ENCODE measurements around the gene MCAM. TPM values are rescaled to one million over a fixed set of nuclear protein-coding genes. Genes with fewer than 3 reads are reported as not detected.

MCAM gene
- total RNA-seq, 2 donors from 2014 or later: 25.6 to 54.0 TPM

DNA sequence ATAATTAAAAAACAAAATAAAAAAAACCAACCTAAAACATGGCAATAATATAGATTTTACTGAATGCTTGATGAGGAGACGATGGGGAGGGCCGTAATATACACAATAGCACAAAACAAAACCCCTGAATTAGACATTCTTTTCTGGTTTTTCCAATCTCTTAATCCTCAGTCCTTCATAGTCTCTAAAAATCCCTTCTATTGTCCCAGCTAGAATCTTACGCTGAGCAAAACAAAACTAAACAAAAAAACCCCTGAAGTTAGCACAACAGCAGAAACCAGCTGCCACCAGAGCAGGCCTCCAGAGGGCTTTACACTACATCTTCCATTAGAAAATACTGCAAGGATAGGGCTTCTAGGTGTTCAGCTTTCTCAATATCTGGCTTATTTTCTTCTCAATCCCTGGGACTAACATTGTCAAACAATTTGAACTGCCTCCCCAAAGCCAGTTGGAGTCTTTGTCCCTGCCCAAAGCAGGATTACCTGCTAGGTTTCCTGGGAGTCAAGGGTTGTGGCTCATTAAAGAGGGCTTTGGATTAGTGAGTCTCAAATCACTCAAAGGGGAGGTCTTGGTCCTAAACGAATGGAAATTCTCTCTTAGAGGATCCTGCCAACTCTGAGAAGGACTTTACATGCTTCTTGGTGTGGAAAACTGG lies 15.3 kb upstream of the MCAM start:
- H3K4me3 Mint-ChIP-seq: peak overlapping the region; percentile 80
- ATAC-seq (no peak), DNase-seq (no peak)
- H3K27ac Mint-ChIP-seq: peak overlapping the region; percentile 80
- peaks cover 16% of the 10 kb centered on the region for H3K27me3 Mint-ChIP-seq
- H3K36me3 Mint-ChIP-seq (ENCODE audit: low read depth): peaks cover 5% of the 10 kb centered on the region
- no peaks in the 10 kb centered on the region for H3K9me3 ChIP-seq (ENCODE audit: control insufficient read depth, low read length, poor library complexity, severe bottlenecking)
- H3K4me1 Mint-ChIP-seq: peaks cover 20% of the 10 kb centered on the region

DNA sequence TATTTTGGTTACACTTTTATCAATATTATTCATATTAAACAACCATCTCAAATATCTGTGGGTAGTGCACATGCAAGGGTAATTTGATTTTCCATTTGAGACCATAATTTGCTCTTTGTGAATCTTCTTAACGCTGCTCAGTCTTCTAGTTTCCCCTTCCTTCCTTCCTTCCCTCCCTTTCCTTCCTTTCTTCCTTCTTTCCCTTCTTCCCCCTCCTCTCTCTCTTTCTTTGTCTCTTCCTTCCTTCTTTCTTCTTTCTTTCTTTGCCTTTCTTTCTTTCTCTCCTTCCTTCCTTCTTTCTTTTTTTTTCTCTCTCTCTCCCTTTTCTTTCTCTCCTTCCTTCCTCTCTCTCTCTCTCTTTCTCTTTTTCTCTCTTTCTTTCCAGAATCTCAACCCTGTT lies 13.3 kb upstream of the MCAM start:
- Mint-ChIP-seq H3K4me3 (no peak overlapping the region), H3K27ac (peak overlapping the region; percentile 32), H3K4me1 (peaks cover 13% of the 10 kb centered on the region), H3K27me3 (peaks cover 16% of the 10 kb centered on the region), H3K36me3 (ENCODE audit: low read depth) (peaks cover 2% of the 10 kb centered on the region)
- H3K9me3 ChIP-seq (ENCODE audit: control insufficient read depth, low read length, poor library complexity, severe bottlenecking): no peaks in the 10 kb centered on the region
- ATAC-seq: no peak
- DNase-seq: no peak

DNA sequence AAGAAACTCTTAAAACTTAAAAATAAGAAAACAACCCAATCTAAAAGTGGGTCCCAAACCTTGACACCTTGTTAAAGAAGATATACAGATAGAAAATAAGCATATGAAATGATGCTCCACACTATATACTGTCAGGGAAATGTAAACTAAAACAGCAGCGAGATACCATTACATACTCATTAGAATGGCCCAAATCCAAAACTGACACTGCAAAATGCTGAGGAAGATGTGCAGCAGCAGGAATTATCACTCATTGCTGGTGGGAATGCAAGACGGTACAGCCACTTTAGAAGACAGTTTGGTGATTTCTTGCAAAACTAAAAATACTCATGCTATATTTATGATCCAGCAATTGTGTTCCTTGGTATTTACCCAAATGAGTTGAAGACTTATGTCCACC lies 12.4 kb upstream of the MCAM start:
- no peaks in the 10 kb centered on the region for H3K9me3 ChIP-seq (ENCODE audit: control insufficient read depth, low read length, poor library complexity, severe bottlenecking)
- H3K4me3 Mint-ChIP-seq: no peak overlapping the region
- peaks cover 9% of the 10 kb centered on the region for H3K4me1 Mint-ChIP-seq
- H3K27ac Mint-ChIP-seq: no peak overlapping the region
- H3K27me3 Mint-ChIP-seq: peaks cover 16% of the 10 kb centered on the region
- ATAC-seq (no peak), DNase-seq (no peak)
- H3K36me3 Mint-ChIP-seq (ENCODE audit: low read depth): peaks cover 2% of the 10 kb centered on the region

GRCh38 chr11:119324189-119324588 lies 7.3 kb upstream of the MCAM start:
- H3K9me3 ChIP-seq (ENCODE audit: control insufficient read depth, low read length, poor library complexity, severe bottlenecking): no peaks in the 10 kb centered on the region
- H3K4me3 Mint-ChIP-seq: no peak overlapping the region
- H3K27ac Mint-ChIP-seq: no peak overlapping the region
- ATAC-seq (no peak), DNase-seq (no peak)
- peaks cover 3% of the 10 kb centered on the region for H3K36me3 Mint-ChIP-seq (ENCODE audit: low read depth)
- H3K27me3 Mint-ChIP-seq: peaks cover 8% of the 10 kb centered on the region
- H3K4me1 Mint-ChIP-seq: peaks cover 21% of the 10 kb centered on the region

DNA sequence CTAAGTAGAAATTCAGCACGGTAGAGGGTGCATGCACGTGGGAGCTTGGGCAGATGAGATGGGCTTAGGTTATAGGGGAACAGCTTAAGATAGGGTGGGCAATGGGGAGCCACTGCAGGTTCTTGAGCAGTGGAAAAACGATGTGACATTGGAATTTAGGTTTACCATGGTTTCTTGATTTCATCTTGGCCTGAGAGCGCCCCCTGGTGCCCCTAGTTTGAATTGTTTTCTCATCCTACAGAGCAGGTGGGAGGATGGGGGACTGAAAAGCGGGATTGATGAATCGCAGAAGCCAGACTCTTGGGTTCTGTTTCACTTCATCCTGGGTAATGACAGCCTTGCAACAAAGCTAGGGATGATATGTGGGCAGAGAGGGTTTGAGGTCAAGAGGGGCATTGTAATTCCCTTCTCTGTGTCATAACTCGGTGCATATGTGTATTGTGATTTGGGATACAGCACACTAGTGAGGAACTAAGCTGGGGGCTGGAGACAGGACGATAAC lies 6.7 kb upstream of the MCAM start:
- peaks cover 3% of the 10 kb centered on the region for H3K36me3 Mint-ChIP-seq (ENCODE audit: low read depth)
- peaks cover 26% of the 10 kb centered on the region for H3K4me1 Mint-ChIP-seq
- H3K4me3 Mint-ChIP-seq: no peak overlapping the region
- DNase-seq (peak; percentile 59 to 78 (median 60)), ATAC-seq (no peak)
- H3K27ac Mint-ChIP-seq: no peak overlapping the region
- H3K27me3 Mint-ChIP-seq: peaks cover 5% of the 10 kb centered on the region
- no peaks in the 10 kb centered on the region for H3K9me3 ChIP-seq (ENCODE audit: control insufficient read depth, low read length, poor library complexity, severe bottlenecking)

- Mint-ChIP-seq H3K4me1 (peaks cover 30% of the 10 kb centered on the region), H3K4me3 (no peak overlapping the region), H3K36me3 (ENCODE audit: low read depth) (peaks cover 3% of the 10 kb centered on the region), H3K27me3 (peaks cover 5% of the 10 kb centered on the region), H3K27ac (no peak overlapping the region)
- DNase-seq: no peak
- no peaks in the 10 kb centered on the region for H3K9me3 ChIP-seq (ENCODE audit: control insufficient read depth, low read length, poor library complexity, severe bottlenecking)
- no peak for ATAC-seq
Observed at GRCh38 chr11:119322921-119323531, 6.1 kb upstream of the MCAM start.

DNA sequence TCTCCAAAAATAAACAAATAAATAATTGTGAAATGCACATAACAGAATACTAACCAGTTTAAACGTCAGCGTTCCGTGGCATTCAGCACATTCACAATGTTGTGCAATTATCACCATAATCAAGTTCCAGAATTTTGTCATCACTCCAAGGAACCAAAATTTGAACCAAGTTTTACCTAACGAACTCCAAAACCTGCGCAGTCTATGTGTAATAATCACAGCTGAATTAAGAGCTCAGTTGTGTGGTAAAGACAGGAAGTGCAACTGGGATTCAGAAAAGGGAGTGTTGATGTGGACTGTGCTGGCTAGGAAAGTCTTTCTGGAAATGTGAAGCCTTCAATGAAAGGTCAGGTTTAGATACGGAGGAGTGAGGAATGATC lies 5.4 kb upstream of the MCAM start:
- peaks cover 5% of the 10 kb centered on the region for H3K27me3 Mint-ChIP-seq
- DNase-seq (no peak), ATAC-seq (no peak)
- peak overlapping the region; percentile 72 for H3K27ac Mint-ChIP-seq
- H3K4me3 Mint-ChIP-seq: no peak overlapping the region
- peaks cover 30% of the 10 kb centered on the region for H3K4me1 Mint-ChIP-seq
- no peaks in the 10 kb centered on the region for H3K9me3 ChIP-seq (ENCODE audit: control insufficient read depth, low read length, poor library complexity, severe bottlenecking)
- peaks cover 3% of the 10 kb centered on the region for H3K36me3 Mint-ChIP-seq (ENCODE audit: low read depth)

DNA sequence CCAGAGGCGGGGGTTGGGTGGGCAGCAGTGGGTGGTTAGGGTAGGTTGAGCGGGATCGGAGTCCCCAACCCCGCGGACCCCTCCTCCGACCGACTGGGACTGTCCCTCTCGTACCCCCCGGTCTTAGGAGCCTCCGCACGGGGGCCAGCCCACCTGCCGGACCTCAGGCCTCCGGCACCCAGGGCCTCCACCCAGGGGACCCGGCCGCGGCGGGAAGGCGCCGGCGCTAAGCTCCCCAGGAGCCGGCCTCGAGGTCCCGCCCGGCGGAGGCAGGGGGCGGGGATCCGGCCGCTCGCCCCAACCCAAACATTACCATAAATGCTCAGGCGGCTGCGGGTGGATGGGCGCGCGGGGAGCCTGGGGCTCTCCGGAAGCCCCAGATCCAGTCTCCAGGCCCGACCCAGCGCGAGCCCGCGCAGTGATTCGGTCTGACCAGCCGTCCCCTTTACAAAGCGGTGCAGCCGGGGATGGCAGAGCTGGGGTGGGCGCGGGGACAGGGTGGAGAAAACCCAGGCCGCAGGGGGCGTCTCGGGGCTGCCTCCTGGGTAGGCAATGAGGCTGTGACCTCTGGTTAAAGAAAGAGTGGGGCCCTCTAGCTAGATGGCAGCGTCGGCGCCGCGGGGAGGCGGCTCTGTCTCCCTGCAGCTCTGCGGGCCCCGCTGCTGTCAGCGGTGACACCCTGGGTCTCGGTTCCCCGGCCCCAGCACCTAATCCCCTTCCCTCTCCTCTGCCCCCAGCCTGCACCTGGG lies 4.0 kb upstream of the MCAM start:
- Mint-ChIP-seq H3K27me3 (peaks cover 5% of the 10 kb centered on the region), H3K27ac (peak overlapping the region; percentile 72)
- peak; percentile 62 for ATAC-seq

DNA sequence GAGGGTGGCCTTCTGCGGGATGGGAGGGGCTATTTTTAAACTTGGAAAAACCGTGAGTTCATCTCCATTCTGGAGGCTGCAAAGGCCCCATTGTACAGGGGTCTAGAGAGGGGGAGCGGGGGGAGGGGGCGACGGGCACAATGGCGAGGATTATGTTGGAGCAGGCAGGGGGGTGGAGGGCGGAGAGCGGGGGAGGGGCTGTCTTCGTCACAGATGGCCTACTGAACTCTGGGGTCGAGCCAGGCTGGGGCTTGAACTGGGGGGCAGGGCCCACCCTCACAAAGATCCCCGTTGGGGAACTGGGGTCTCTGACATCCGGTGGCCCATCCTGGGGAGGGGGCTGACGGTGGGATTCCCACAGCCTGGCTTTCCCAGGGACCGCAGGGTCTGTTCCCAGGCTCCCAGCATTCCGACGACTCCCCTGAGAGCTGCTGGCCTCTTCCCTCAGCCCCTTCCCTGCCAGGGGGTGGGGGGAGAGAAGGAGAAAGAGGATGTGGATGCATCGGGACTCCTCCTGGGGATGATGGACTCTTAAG lies 3.4 kb upstream of the MCAM start:
- no peak for DNase-seq
- no peak for ATAC-seq
- peak overlapping the region; percentile 95 for H3K27ac Mint-ChIP-seq
- no peaks in the 10 kb centered on the region for H3K9me3 ChIP-seq (ENCODE audit: control insufficient read depth, low read length, poor library complexity, severe bottlenecking)
- H3K4me1 Mint-ChIP-seq: peaks cover 36% of the 10 kb centered on the region
- peaks cover 3% of the 10 kb centered on the region for H3K36me3 Mint-ChIP-seq (ENCODE audit: low read depth)
- H3K27me3 Mint-ChIP-seq: peaks cover 10% of the 10 kb centered on the region
- H3K4me3 Mint-ChIP-seq: peak overlapping the region; percentile 90

More for the DNA sequence above, 4.0 kb upstream of the MCAM start:
- Mint-ChIP-seq H3K4me3 (peak overlapping the region; percentile 90), H3K36me3 (ENCODE audit: low read depth) (peaks cover 3% of the 10 kb centered on the region), H3K4me1 (peaks cover 30% of the 10 kb centered on the region)
- H3K9me3 ChIP-seq (ENCODE audit: control insufficient read depth, low read length, poor library complexity, severe bottlenecking): no peaks in the 10 kb centered on the region
- DNase-seq: peak in 2 of 3 donors; percentile 43 to 47

DNA sequence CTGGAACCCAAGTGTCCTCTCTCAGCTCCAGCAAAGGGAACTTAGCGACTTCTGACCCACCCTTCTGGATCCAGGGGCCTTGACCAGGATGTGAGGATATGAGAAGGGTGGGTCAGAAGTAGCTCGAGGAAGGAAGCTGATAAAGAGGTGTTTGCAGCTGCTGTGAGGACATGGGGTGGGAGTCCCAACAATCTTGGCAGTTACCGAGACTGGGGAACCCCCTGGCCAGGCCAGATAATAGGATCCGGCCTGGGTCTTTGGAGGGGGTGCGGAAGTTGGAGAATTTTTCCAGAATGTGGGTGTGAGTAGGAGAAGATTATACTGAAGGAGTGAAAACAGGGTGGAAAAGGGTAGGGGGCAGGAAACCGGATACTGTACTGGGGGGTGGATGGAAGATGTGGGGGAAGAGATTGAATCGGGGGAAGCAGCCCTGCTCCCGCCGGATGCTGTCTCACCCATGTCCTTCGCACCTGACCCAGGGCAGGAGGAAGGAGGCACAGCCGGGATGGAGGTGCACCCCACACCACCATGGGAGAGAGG lies 2.8 kb upstream of the MCAM start:
- peak overlapping the region; percentile 95 for H3K27ac Mint-ChIP-seq

GRCh38 chr11:119319136-119319699 lies 2.3 kb upstream of the MCAM start:
- Mint-ChIP-seq H3K4me1 (peaks cover 43% of the 10 kb centered on the region), H3K36me3 (ENCODE audit: low read depth) (peaks cover 3% of the 10 kb centered on the region), H3K27me3 (peaks cover 19% of the 10 kb centered on the region), H3K4me3 (peak overlapping the region; percentile 90), H3K27ac (peak overlapping the region; percentile 95)
- no peak for ATAC-seq
- DNase-seq: no peak
- no peaks in the 10 kb centered on the region for H3K9me3 ChIP-seq (ENCODE audit: control insufficient read depth, low read length, poor library complexity, severe bottlenecking)

More for the DNA sequence above, 2.8 kb upstream of the MCAM start:
- H3K9me3 ChIP-seq (ENCODE audit: control insufficient read depth, low read length, poor library complexity, severe bottlenecking): no peaks in the 10 kb centered on the region
- Mint-ChIP-seq H3K4me3 (peak overlapping the region; percentile 90), H3K4me1 (peaks cover 39% of the 10 kb centered on the region), H3K36me3 (ENCODE audit: low read depth) (peaks cover 3% of the 10 kb centered on the region), H3K27me3 (peaks cover 14% of the 10 kb centered on the region)
- ATAC-seq: no peak
- DNase-seq: no peak

- Mint-ChIP-seq H3K4me1 (peaks cover 41% of the 10 kb centered on the region), H3K4me3 (peak overlapping the region; percentile 89), H3K36me3 (ENCODE audit: low read depth) (peaks cover 2% of the 10 kb centered on the region), H3K27me3 (peaks cover 20% of the 10 kb centered on the region), H3K27ac (peak overlapping the region; percentile 95)
- DNase-seq: peak in 2 of 3 donors; percentile 43
- peak; percentile 65 for ATAC-seq
- H3K9me3 ChIP-seq (ENCODE audit: control insufficient read depth, low read length, poor library complexity, severe bottlenecking): no peaks in the 10 kb centered on the region
Observed at GRCh38 chr11:119318240-119319135, 1.6 kb upstream of the MCAM start.
